ENCODE data around the gene CCDC85A.

The CCDC85A gene

DNA sequence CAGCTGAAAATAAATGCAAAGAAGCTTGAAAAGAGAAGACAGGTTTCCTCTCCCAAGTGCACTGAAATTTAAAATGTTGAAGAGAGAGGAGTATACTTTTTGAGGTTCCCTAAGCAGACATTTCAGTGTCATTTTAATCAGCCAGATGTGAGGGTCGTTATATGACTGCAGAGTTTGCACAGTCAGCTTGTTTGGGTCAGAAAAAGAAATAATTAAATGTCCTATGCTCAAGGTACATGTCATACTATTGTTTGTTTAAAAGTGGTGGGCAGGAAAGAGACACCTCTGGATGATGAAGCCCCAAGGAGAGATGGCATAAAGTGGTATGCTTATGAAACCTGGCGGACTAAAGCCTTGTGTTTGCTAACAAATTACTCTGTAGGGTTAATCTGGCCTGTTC is 55.2 kb downstream of the CCDC85A start:
- DNase-seq (ENCODE audit: low read depth in 2 of 2) = no peak

DNA sequence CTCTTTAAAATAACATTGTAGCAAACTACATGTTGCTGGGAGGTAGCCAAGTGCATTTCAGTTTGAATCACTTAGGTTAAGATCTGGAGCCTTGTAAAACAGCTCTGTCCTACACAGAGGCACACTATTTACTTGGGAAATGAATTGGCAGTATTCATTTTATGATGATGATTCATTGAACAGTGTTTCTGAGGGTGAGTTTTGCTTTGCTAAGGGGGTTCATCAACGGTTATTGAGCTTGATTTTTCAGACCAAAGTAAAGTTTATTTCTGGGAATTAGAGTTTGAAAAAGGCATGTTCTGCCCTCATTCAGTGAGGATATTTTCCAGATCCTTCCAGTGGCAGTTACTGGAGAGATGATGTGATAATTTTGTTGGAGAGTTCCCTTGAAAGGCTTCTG is 55.6 kb downstream of the CCDC85A start:
- DNase-seq (ENCODE audit: low read depth in 2 of 2) = no peak

DNA sequence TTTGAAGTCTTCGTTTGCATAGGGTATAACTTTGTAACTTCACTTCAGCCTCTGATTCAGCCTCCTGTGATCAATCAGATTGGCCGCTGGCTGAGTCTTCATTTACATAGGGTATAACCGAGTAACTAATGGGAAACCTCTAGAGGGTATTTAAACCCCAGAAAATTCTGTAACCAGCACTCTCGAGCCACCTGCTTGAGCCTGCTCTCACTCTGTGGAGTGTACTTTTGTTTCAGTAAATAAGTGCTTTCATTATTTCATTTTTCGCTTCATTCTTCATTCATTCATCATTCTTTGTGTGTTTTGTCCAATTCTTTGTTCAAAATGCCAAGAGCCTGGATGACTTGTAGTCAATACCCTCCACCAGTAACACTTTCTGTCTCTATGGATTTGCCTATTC is 56.4 kb downstream of the CCDC85A start:
- DNase-seq (ENCODE audit: low read depth in 2 of 2) = no peak

DNA sequence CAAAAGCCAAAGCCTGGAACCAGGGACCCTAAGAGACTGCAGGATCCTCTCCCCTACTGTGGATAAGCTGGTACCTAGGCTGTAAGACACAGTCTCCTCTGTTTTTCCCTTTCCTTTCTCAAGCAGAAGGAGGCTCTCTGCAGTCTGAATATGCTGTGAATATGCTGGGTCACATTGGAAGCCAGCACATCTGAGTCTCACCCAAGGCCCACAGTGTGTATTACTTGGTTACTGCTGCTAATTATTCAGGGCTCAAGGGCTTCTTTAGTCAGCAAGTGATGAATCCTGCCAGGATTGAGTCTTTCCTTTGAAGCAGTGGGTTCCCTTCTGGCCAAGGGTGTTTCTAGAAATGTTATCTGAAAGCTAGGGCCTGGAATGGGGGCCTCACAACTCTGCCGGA is 60.7 kb downstream of the CCDC85A start:
- DNase-seq (ENCODE audit: low read depth in 2 of 2) = no peak

DNA sequence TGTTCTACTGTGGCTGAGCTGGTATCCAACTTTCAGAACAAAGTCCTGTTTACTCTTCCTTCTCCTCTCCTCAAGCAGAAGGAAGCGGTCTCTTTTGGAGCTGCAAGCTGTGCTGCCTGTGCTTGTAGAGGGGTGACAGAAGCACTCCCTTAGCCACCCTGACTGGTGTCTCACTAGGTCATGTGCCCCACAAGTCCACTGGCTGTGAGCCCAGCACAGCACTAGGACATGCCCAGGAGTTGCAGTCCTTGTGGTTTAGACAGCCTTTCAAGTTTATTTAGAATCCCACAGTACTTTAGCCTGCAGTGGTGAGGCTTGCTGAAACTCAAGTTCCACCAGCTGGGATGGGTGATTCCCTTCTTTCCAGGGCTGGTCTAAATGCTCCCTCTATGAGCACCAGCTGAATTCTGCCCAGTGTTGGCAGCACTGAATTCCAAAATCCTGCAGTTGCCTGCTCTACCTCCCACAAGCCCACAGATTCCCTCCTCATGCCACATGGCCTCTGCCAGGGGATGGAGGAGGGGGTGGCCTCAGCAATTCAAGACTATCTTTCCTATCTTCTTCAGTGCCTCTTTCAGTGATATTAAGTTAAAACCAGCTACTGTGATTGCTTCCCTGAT is 61.2 kb downstream of the CCDC85A start:
- no peak for DNase-seq (ENCODE audit: low read depth in 2 of 2)

DNA sequence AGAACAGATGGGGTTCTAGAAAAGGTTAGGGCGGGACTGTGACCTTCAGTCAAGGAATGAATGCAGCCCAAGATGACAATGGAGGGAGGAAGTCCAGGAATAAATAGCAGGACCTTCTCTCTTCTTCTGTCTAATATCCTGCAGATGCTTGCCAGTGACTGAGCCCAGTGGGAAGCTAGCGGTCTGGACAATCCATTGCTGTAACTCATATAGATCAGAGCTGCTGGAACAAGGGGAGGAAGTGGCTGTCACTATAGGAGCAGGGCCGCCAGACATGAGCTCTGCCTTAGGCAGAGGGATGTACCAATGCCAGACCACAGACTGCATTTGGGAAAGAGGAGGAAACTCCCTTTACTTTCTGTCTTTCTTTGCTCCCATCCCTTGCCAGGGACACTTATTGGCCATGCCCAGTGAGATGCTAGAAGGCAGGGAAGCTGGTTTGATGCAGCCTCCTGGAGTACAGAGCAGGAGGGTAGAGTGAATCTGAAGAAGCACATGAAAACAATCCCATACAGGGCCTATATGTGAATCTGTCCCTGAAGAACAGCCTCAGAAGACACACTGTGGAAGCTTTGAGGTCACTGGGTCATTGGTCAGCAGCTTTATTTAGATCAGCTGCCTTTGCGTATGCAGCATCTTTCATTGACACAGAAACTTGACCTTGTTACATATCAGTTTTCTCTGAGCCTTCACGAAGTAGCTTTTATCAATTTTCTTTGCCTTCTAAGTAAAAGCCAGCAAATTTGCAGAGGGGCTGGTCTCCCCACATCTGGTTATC is 65.4 kb downstream of the CCDC85A start:
- no peak for DNase-seq (ENCODE audit: low read depth in 2 of 2)

DNA sequence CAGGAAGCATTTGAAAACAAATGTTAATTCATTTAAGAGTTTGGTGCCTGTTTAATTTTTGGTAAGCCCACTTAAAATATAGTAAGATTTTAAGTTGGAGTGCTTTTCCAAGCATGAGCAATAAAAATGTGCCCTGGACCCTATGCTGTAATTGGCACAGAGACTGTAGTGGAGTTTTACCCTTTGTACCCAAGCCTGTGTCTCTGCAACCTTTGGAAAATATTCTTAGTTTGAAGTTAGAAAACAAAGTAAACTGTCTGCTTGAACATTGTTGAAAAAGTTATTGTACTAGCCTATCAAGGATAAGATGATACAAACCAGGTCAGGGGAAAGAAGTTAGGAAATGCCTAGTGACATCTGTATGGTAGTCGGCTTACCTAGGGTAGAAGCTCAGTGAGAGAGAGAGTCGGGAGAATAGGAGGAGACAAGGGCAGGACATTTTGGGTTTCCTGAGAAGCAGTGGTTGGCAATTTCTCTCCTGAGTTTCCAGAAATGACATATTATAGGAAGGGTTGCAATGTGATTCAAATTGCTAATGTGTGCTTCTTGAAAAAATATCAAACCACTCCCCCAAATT is 66.5 kb downstream of the CCDC85A start:
- DNase-seq (ENCODE audit: low read depth in 2 of 2) = no peak

DNA sequence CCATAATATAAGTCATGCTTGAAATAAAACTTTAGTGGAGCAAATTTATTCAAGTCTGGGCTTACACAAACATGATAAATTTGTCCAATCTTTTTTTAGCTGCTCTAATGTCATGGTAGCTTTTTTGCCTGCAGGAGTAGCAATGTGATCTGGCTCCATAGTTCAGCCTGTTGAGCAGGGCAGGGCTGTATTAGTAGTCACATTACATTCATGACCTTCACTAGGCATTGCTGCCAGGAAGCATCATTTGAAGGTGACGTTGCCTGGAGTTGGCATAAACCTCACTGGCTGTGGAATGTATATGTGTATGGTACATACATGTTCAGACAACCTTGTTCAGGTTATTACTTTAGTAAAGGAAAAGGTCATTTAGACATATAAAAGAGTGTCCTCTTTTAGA is 76.6 kb downstream of the CCDC85A start:
- no peak for DNase-seq (ENCODE audit: low read depth in 2 of 2)

- no peak for DNase-seq (ENCODE audit: low read depth in 2 of 2)
These were observed 78.5 kb downstream of the CCDC85A start for GRCh38 chr2:56262241-56262640.

GRCh38 chr2:56263876-56264275 is 80.1 kb downstream of the CCDC85A start:
- DNase-seq (ENCODE audit: low read depth in 2 of 2) = no peak

DNA sequence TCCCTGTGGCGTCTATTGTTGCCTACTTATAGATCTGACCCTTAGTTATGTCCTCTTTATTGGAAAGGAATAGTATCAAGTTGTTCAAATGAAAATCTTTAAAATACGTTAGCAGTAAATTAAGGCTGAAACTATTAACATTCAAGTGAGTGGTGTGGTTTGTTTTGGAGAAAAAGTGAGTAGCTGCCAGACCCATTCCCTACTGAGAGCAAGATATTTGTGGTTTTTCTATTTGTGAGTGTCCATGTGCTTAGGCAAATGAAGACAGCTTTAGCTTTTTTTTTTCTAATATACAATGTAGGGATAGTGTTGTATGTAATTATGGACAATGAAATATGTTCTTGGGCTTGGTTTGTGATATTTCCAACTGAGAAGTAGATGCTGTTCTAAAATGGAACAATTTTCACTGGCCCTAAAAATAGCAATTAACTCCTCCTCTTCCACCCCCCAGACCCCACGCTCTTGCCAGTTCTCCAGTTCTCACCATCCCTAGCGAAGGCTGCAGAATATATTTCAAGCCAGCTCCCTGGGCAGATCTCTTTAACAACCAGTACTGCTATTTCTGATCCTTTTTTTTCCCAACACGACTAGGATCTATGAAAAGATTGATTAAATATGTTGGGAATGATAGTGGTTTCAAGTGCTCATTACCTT is 83.1 kb downstream of the CCDC85A start:
- DNase-seq (ENCODE audit: low read depth in 2 of 2) = no peak

GRCh38 chr2:56267415-56267788 is 83.6 kb downstream of the CCDC85A start:
- no peak for DNase-seq (ENCODE audit: low read depth in 2 of 2)

DNA sequence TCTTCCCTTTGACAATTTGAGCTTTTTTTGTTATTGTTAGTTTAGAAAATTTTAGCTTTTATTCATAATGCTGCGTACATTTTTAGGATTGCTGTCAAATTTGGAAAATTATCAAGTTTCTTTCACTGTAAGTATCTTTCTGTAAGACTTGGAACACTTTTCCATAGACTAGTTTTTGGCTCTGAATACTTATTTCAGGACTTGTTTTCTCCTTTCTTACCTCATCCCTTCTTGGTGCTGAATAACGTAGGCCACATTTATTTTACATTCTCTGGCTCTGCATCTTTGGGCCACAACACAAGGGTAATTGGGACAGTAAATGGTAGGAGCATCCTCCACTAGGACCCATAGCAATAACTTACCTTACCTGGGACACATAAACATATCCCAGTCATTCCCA is 85.1 kb downstream of the CCDC85A start:
- DNase-seq (ENCODE audit: low read depth in 2 of 2) = no peak

- DNase-seq (ENCODE audit: low read depth in 2 of 2) = no peak
These were observed 87.5 kb downstream of the CCDC85A start for GRCh38 chr2:56271275-56271674.

- no peak for DNase-seq (ENCODE audit: low read depth in 2 of 2)
These were observed 101.4 kb downstream of the CCDC85A start for GRCh38 chr2:56285224-56285623.

GRCh38 chr2:56286936-56287335 is 103.1 kb downstream of the CCDC85A start:
- DNase-seq (ENCODE audit: low read depth in 2 of 2) = no peak

DNA sequence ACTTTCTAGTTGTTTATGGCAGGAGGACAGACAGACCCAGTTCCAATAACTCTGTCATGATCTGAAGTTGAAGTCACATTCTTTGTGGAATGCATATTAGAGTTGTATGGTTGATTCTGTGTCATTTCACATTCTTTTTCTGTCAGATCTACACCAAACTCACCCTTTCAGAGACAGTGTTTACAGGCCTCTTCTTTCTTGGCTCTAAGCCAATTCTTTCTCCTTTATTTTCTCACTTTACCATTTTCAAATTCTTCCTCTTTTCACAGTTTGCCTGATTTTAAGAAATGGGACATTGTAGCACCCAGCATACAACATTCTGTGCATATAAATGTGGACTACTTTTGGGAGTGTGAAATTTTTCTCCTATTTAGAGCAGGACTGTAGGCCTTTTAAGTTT is 103.7 kb downstream of the CCDC85A start:
- no peak for DNase-seq (ENCODE audit: low read depth in 2 of 2)

GRCh38 chr2:56287974-56288373 is 104.2 kb downstream of the CCDC85A start:
- DNase-seq (ENCODE audit: low read depth in 2 of 2) = no peak

- no peak for DNase-seq (ENCODE audit: low read depth in 2 of 2)
These were observed 105.2 kb downstream of the CCDC85A start for GRCh38 chr2:56288838-56289580.

DNA sequence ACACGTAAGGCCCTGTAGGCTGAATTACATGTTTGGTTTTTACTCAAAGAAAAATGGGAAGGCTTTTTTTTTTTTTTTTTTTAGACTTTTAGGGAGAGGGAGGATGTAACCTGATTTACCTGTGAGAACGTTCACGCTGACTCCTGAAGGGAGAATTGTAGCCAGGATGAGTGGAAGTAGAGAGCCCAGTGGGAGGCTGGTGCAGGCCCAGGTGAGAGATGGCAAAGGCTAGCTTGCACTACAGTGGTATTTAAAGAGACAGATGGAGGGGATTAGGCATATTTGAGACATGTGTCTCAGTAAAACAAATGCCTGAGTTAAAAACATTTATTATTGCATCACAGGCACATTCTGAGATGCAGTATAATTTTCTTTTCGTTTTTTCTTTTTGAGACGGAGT is 107.9 kb downstream of the CCDC85A start:
- DNase-seq (ENCODE audit: low read depth in 2 of 2) = no peak

GRCh38 chr2:56292951-56293350 is 109.2 kb downstream of the CCDC85A start:
- no peak for DNase-seq (ENCODE audit: low read depth in 2 of 2)

GRCh38 chr2:56295666-56296065 is 111.9 kb downstream of the CCDC85A start:
- DNase-seq (ENCODE audit: low read depth in 2 of 2) = no peak

Measured in activated CD8-positive, alpha-beta memory T cell treated with anti-CD3 and anti-CD28 coated beads for 4 hours (primary cell).